ENCODE data around the gene MUC5B.

Gene MUC5B

DNA sequence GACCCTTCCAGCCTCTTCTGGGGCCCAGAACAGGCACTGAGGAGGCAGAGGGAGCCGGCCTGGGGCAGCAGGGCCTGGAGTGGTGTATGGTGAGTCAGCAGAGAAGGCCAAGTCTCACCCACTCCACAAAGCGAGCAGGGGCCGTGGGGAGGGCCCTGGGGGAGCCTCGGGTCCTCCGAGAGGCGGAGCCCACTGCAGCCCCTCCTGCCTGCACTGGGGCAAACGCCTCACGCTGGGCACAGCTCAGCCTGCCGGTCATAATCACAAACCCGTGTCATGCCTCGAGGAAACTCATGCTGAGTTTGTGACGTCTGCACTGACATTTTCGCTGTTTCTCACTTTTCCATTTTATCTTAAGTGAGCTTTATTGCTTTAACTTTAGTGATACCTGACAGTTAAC is 48.1 kb downstream of the MUC5B start:
- Histone ChIP-seq H3K4me2 (ENCODE audit: low read length) (no peak overlapping the region), H3K27ac (ENCODE audit: low read depth, low read length, poor library complexity, severe bottlenecking) (no peak overlapping the region), H3K27me3 (ENCODE audit: insufficient read depth, low read length) (no peaks in the 10 kb centered on the region), H3K9me2 (ENCODE audit: low read depth, low read length) (no peaks in the 10 kb centered on the region), H4K20me1 (ENCODE audit: insufficient read depth, low read length) (no peaks in the 10 kb centered on the region), H3K9me3 (ENCODE audit: low read length) (no peaks in the 10 kb centered on the region), H3K4me3 (ENCODE audit: low read depth, low read length, poor library complexity, severe bottlenecking) (no peak overlapping the region), H3K79me2 (ENCODE audit: insufficient read depth, low read length) (no peaks in the 10 kb centered on the region), H3K4me1 (ENCODE audit: insufficient read depth, low read length, severe bottlenecking) (no peaks in the 10 kb centered on the region), H3K36me3 (ENCODE audit: insufficient read depth, low read length) (peaks cover 9% of the 10 kb centered on the region; the same call in 1 of the 2 replicates), H3K9ac (ENCODE audit: low read length) (no peak overlapping the region), H2AFZ (ENCODE audit: low read length) (no peak overlapping the region), H3F3A (ENCODE audit: insufficient read depth, low read length) (no peaks in the 10 kb centered on the region)
- TF ChIP-seq EZH2 (IDR thresholded peaks at IDR 0.05; ENCODE audit: borderline replicate concordance, low read length): no peak
- TF ChIP-seq, protein P1, sequence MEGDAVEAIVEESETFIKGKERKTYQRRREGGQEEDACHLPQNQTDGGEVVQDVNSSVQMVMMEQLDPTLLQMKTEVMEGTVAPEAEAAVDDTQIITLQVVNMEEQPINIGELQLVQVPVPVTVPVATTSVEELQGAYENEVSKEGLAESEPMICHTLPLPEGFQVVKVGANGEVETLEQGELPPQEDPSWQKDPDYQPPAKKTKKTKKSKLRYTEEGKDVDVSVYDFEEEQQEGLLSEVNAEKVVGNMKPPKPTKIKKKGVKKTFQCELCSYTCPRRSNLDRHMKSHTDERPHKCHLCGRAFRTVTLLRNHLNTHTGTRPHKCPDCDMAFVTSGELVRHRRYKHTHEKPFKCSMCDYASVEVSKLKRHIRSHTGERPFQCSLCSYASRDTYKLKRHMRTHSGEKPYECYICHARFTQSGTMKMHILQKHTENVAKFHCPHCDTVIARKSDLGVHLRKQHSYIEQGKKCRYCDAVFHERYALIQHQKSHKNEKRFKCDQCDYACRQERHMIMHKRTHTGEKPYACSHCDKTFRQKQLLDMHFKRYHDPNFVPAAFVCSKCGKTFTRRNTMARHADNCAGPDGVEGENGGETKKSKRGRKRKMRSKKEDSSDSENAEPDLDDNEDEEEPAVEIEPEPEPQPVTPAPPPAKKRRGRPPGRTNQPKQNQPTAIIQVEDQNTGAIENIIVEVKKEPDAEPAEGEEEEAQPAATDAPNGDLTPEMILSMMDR (IDR thresholded peaks at IDR 0.05; ENCODE audit: low read length): no peak

- H3K9me3 ChIP-seq (ENCODE audit: low read length): no peaks in the 10 kb centered on the region
Observed at GRCh38 chr11:1271406-1271805, 48.5 kb downstream of the MUC5B start.

GRCh38 chr11:1271927-1272326 is 49.1 kb downstream of the MUC5B start:
- H2AFZ ChIP-seq (ENCODE audit: low read length): no peak overlapping the region
- H3K79me2 ChIP-seq (ENCODE audit: insufficient read depth, low read length): no peaks in the 10 kb centered on the region
- H3K27ac ChIP-seq (ENCODE audit: low read depth, low read length, poor library complexity, severe bottlenecking): no peak overlapping the region
- no peaks in the 10 kb centered on the region for H4K20me1 ChIP-seq (ENCODE audit: insufficient read depth, low read length)
- no peak for TF ChIP-seq EZH2 (IDR thresholded peaks at IDR 0.05; ENCODE audit: borderline replicate concordance, low read length)
- TF ChIP-seq, protein P1 (IDR thresholded peaks at IDR 0.05; ENCODE audit: low read length): no peak
- no peak overlapping the region for H3K9ac ChIP-seq (ENCODE audit: low read length)
- H3K4me2 ChIP-seq (ENCODE audit: low read length): no peak overlapping the region
- peaks cover 10% of the 10 kb centered on the region; the same call in 1 of the 2 replicates for H3K36me3 ChIP-seq (ENCODE audit: insufficient read depth, low read length)
- H3K4me1 ChIP-seq (ENCODE audit: insufficient read depth, low read length, severe bottlenecking): no peaks in the 10 kb centered on the region
- H3F3A ChIP-seq (ENCODE audit: insufficient read depth, low read length): no peaks in the 10 kb centered on the region
- H3K27me3 ChIP-seq (ENCODE audit: insufficient read depth, low read length): no peaks in the 10 kb centered on the region
- no peaks in the 10 kb centered on the region for H3K9me2 ChIP-seq (ENCODE audit: low read depth, low read length)
- no peak overlapping the region for H3K4me3 ChIP-seq (ENCODE audit: low read depth, low read length, poor library complexity, severe bottlenecking)
- H3K9me3 ChIP-seq (ENCODE audit: low read length): no peaks in the 10 kb centered on the region

More at GRCh38 chr11:1271406-1271805, 48.5 kb downstream of the MUC5B start:
- no peak overlapping the region for H3K4me2 ChIP-seq (ENCODE audit: low read length)
- peaks cover 10% of the 10 kb centered on the region; the same call in 1 of the 2 replicates for H3K36me3 ChIP-seq (ENCODE audit: insufficient read depth, low read length)
- H3K27me3 ChIP-seq (ENCODE audit: insufficient read depth, low read length): no peaks in the 10 kb centered on the region
- no peak overlapping the region for H2AFZ ChIP-seq (ENCODE audit: low read length)
- H3K79me2 ChIP-seq (ENCODE audit: insufficient read depth, low read length): no peaks in the 10 kb centered on the region
- H3F3A ChIP-seq (ENCODE audit: insufficient read depth, low read length): no peaks in the 10 kb centered on the region
- H3K4me3 ChIP-seq (ENCODE audit: low read depth, low read length, poor library complexity, severe bottlenecking): no peak overlapping the region
- H4K20me1 ChIP-seq (ENCODE audit: insufficient read depth, low read length): no peaks in the 10 kb centered on the region
- TF ChIP-seq, protein P1 (IDR thresholded peaks at IDR 0.05; ENCODE audit: low read length): no peak
- TF ChIP-seq EZH2 (IDR thresholded peaks at IDR 0.05; ENCODE audit: borderline replicate concordance, low read length): no peak
- no peaks in the 10 kb centered on the region for H3K4me1 ChIP-seq (ENCODE audit: insufficient read depth, low read length, severe bottlenecking)
- H3K9me2 ChIP-seq (ENCODE audit: low read depth, low read length): no peaks in the 10 kb centered on the region
- H3K27ac ChIP-seq (ENCODE audit: low read depth, low read length, poor library complexity, severe bottlenecking): no peak overlapping the region
- H3K9ac ChIP-seq (ENCODE audit: low read length): no peak overlapping the region

All from OCI-LY1 (cell line).